CD4-positive, alpha-beta T cell treated with Interferon gamma for 1 hour (primary cell): ENCODE results near the gene MACROD2.

ENCODE experiments used
- DNase-seq: peaks from one replicate; pipeline ENCODE4 v3.0.0-alpha.2; 2020

Gene MACROD2

GRCh38 chr20:15267935-15268334 lies 1272.6 kb downstream of the MACROD2 start:
- DNase-seq, result no peak

- no peak for DNase-seq
These were observed 1282.7 kb downstream of the MACROD2 start for GRCh38 chr20:15278041-15278440.

GRCh38 chr20:15287329-15287728 lies 1292.0 kb downstream of the MACROD2 start:
- no peak for DNase-seq

- DNase-seq, result no peak
These were observed 1292.8 kb downstream of the MACROD2 start for GRCh38 chr20:15288106-15288505.

GRCh38 chr20:15289337-15289736 lies 1294.0 kb downstream of the MACROD2 start:
- DNase-seq, result no peak

- DNase-seq, result no peak
These were observed 1297.1 kb downstream of the MACROD2 start for GRCh38 chr20:15292405-15292804.

GRCh38 chr20:15296422-15296821 lies 1301.1 kb downstream of the MACROD2 start:
- DNase-seq, result no peak

- no peak for DNase-seq
These were observed 1302.0 kb downstream of the MACROD2 start for GRCh38 chr20:15297059-15297875.

GRCh38 chr20:15302075-15302474 lies 1306.8 kb downstream of the MACROD2 start:
- no peak for DNase-seq

- DNase-seq, result no peak
These were observed 1315.0 kb downstream of the MACROD2 start for GRCh38 chr20:15310361-15310760.

- DNase-seq, result no peak
These were observed 1321.2 kb downstream of the MACROD2 start for GRCh38 chr20:15316556-15316955.

GRCh38 chr20:15317546-15318232 lies 1322.4 kb downstream of the MACROD2 start:
- no peak for DNase-seq

GRCh38 chr20:15318682-15319081 lies 1323.4 kb downstream of the MACROD2 start:
- no peak for DNase-seq

GRCh38 chr20:15319439-15319838 lies 1324.1 kb downstream of the MACROD2 start:
- DNase-seq, result no peak

GRCh38 chr20:15320941-15321340 lies 1325.6 kb downstream of the MACROD2 start:
- DNase-seq, result no peak

GRCh38 chr20:15327123-15327522 lies 1331.8 kb downstream of the MACROD2 start:
- DNase-seq, result no peak

- DNase-seq, result no peak
These were observed 1332.8 kb downstream of the MACROD2 start for GRCh38 chr20:15328084-15328483.

- DNase-seq, result no peak
These were observed 1337.4 kb downstream of the MACROD2 start for GRCh38 chr20:15332711-15333160.

GRCh38 chr20:15333170-15333569 lies 1337.9 kb downstream of the MACROD2 start:
- DNase-seq, result no peak

- no peak for DNase-seq
These were observed 1340.7 kb downstream of the MACROD2 start for GRCh38 chr20:15336011-15336410.

GRCh38 chr20:15336536-15336935 lies 1341.2 kb downstream of the MACROD2 start:
- DNase-seq, result no peak

GRCh38 chr20:15339264-15339663 lies 1343.9 kb downstream of the MACROD2 start:
- no peak for DNase-seq

GRCh38 chr20:15342991-15343523 lies 1347.7 kb downstream of the MACROD2 start:
- DNase-seq, result no peak

- DNase-seq, result no peak
These were observed 1350.0 kb downstream of the MACROD2 start for GRCh38 chr20:15345287-15345686.
